DOHH2 (cell line): Measurements from ENCODE around the gene TFAP2A.

Experiments
- CTCF ChIP-seq: fragments of 200-600 bp; sonication (generic); IDR thresholded peaks from one replicate; pipeline ENCODE4 v1.5.1; 2014; ENCODE audit warnings: antibody characterized with exemption, mild to moderate bottlenecking, low read depth, low read length; ENCODE audit not compliant: poor library complexity, severe bottlenecking
- EZH2phosphoT487 ChIP-seq: fragments of 200-600 bp; sonication (generic); IDR thresholded peaks from 2 replicates; pipeline ENCODE4 v1.6.1; 2017; ENCODE audit warnings: borderline replicate concordance, mild to moderate bottlenecking, antibody characterized with exemption, low read length, moderate library complexity, mixed read lengths

GRCh38 chr6:10434235-10434634 is 19.4 kb upstream of the TFAP2A start:
- TF ChIP-seq CTCF (no peak), EZH2phosphoT487 (no peak)
